Cardiac septum (tissue), 1 donor: Measurements from ENCODE around the gene GAS7. TPM values are rescaled to one million over a fixed set of nuclear protein-coding genes. Genes with fewer than 3 reads are reported as not detected.

Experiments
- DNase-seq: peaks from one replicate; pipeline ENCODE4 v3.0.0-alpha.2; 2020; ENCODE audit warnings: low spot score
- intact Hi-C: fragments of 100-400 bp; cut with DNase I; formaldehyde crosslinking; loops from one replicate; pipeline ENCODE4 v1.14.0; 2022
- total RNA-seq: library from RNA; stranded (reverse); fragmentation: NEBNext Ultra II Directional; extraction: Animal tissue kit (Norgen Biotek cat#: 25700); gene quantifications from one replicate; pipeline ENCODE4 v1.2.1, GENCODE V29; 2021
- donor health status: DM: no; HTN: no; CAD: no.

GAS7 gene
- total RNA-seq, 1 donor from 2014 or later = 75.9 TPM

- intact Hi-C loops = no loop called here
- no peak for DNase-seq
Observed at GRCh38 chr17:9918352-9918751, 280.1 kb downstream of the GAS7 start.

DNA sequence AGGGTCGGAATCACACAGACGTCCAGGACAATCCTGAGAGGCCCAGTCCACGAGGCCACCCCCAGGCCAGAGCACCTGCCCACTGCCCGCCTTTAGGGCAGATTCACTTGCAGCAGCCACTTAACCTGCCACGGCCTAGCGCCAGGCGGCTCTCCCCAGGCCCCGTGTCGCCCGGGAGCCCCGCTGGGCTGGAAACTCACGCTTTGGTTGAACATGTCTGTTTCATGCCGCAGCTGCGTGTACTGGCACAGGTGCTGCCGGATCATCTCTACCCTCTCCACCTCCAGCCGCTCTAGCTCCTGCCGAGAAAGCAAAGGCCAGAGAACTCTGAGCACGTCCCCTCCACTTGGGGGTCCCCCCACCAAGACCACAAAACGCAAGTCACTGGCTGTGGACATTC lies 280.6 kb downstream of the GAS7 start:
- no peak for DNase-seq
- intact Hi-C loops = no loop called here

DNA sequence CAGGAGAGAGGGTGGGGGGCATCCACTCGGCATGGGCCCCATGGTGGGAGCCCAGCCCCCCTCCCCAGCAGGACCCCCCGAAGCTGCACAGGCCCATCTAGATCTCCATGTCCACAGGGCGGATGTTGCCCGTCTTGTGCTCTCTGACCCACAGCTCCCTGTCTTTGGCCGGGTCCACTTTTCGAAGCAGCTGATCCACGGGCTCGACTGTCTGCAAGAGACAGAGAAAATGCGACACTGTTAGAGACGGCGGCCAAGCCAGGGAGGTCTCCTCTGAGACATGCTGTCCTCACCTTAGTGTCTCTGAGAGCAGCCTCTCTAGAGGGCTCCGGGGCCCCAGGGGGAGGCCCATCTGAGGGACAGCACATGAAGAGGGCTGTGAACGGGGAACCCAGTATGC lies 281.3 kb downstream of the GAS7 start:
- intact Hi-C loops = no loop called here
- DNase-seq = no peak

DNA sequence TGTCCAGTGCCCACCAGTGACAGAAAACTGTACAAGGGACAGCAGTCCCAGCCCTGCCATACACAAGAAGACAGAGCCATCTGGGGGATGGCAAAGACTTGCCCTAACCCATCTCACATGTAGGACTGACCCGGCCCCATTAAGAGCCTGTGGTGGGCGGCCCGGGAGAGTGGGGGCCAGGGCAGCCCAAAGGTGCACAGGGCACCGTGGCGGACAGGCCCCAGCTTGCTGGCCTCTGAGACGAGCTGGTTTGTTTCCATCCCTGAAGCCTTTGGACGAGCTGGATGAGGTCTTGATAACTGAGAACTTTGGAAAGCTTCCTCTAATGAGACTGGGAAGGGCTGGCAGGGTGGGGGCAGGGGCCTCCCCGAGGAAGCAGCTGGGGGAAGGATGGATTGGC lies 282.3 kb downstream of the GAS7 start:
- DNase-seq = no peak
- intact Hi-C loops = no loop called here

- intact Hi-C loops = no loop called here
- no peak for DNase-seq
Observed at GRCh38 chr17:9913476-9913875, 284.9 kb downstream of the GAS7 start.

DNA sequence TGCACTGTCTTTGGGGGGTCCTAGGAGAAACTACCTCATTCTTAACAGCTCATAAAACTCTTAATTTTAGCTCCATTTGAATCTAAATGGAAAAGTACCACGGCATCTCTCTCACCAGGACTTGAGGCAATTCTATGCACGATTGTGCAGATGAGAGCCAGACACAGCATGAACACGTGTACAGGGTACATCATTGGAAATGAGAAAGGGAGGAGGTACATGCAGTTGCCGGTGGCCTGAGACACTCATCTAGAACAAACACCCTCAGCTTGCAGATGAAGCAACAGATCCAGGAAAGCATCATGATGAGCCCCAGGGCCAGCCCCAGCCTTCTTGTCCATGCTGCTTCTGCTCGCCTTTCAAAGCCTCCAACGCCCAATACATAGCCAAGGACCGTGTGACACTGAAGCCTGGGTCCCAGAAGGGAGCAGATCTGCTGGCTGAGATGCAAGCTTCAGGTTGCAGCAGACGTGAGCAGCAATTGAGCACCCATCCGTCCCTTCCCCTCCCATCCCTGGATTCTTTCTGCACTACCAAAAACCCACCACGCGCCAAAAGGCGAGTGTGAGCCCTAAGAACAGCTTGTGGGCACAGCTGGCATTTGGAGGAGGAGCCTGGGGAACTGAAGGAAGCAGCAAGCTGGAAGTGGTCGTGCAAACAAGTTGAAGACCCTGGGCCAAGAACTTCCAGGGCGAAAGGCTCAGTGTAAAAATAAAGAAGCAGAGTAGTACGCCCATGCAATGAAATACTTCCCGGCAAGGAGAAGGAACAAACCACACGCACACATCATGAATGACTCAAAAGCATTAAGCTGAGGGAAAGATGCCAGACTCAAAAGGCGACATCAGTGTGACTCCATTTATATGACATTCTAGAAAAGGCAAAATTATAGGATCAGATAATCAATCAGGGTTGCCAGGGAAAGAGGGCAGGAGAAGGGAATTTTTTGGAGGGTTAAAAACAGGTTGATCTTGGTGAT lies 286.0 kb downstream of the GAS7 start:
- no peak for DNase-seq
- intact Hi-C loops = no loop called here

DNA sequence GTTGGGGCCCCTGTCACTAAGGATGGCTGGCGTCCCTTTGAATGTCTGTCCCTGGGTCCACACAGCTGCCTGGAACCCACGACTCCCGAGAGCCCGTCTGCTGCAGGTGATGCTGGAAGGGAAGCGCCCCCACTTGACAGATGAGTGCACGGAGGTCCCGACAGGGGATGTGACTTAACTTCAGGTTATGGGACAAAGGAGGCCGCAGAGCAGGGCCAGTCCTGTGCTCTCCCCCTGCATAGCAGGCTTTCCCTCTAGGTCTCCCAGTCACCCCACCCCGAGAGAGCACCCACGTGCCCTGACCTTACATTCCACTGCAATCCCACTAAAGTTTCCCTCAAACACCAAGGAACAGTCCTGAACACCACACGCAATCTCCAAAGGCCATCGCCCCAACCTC lies 287.3 kb downstream of the GAS7 start:
- intact Hi-C loops = no loop called here

GRCh38 chr17:9908649-9909042 lies 289.8 kb downstream of the GAS7 start:
- intact Hi-C loops = no loop called here
- DNase-seq = peak; percentile 67

More for the DNA sequence above, 287.3 kb downstream of the GAS7 start:
- DNase-seq = no peak

DNA sequence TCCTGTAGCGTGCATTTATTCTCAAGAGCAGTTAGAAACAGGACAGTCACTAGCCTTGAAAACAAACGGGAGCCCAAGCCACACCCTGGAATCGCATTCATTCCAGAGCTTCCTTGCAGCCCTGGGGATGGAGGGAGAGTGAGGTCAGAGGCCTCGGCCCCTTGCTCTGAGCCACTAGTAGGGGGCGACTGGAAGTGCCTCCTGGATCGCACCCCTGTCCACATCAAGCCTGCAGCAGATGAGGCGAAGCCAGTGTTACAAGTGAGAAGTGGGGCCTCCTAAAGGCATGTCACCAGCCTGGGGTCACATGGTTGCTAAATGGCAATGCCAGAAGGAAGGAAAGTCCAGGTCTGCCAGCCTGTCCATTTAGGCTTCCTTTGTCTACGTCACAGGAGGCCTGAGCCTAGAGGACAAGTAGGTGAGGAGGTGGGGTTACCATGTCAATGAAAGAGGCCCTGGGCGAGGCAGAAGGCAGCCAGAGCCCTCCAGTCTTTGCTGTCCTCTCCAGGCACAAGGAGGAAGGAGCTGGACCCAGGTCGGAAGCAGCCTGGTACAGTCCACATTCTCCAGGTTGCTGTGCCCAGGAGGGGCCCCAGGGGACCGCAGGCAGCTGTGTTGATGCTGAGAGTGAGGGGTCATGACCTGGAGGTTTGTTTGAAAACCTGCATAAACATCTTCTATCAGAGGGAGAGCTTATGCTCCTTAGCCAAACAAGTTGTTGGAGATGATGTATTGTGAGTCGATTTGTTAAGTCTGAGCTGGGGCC lies 290.3 kb downstream of the GAS7 start:
- intact Hi-C loops = no loop called here
- peak; percentile 61 for DNase-seq

- peak; percentile 20 for DNase-seq
- intact Hi-C loops = no loop called here
Observed at GRCh38 chr17:9907131-9907530, 291.3 kb downstream of the GAS7 start.

GRCh38 chr17:9906616-9907015 lies 291.8 kb downstream of the GAS7 start:
- no peak for DNase-seq
- intact Hi-C loops = no loop called here

- DNase-seq = no peak
- intact Hi-C loops = no loop called here
Observed at GRCh38 chr17:9905902-9906301, 292.5 kb downstream of the GAS7 start.

DNA sequence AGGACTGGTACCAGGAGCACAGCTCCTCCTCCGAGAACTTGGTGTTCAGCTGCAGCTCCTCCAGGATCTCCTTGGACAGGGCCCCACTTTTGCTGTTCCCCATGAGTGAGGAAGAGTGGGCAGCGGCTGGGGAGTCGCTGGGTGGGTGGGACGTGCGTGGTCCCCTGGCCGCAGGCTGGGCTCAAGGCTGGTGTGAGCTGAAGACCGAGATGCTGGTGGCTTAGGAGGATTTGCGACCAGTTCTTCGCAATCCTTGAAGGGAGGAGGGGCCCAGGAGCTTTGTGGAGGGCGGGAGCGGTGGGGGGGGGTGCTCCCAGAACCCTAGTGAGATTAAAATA lies 293.4 kb downstream of the GAS7 start, which contains the start of gene RCVRN:
TSS of gene RCVRN (minus strand) at position 194 of the 338 bp plus-strand sequence. CDS start at position 103, 91 bp downstream.
- no peak for DNase-seq
- intact Hi-C loops = no loop called here

DNA sequence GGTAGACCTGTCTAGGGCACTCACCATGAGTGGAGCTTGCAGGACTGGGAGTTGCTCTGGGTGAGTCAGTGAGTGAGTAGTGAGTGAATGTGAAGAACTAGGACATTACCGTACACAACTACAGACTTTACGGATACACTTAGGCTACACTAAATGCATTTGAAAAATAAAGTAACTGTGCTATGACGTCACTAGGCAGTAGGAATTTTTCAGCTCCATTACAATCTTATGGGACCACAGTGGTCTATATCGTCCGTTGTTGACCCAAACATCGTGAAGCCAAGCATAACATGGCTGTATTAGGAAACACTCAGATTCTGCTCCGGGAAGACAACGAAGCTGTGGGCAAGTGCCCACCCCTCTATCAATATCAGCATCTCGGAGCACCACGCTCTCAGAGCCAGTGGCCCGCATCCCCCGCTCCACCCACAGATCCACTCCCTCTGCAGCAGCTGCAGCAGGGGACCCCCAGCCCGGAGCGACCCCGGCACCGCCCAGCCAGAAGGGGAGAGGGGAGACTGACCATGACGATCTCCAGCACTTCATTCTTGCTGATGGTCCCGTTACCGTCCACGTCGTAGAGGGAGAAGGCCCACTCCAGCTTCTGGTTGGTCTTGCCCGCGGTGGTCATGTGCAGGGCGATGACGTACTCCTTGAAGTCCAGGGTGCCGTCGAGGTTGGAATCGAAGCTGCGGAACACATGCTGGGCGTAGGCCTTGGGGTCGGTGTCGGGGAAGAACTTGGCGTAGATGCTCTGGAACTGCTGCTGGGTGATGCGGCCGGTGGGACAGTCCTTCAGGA lies 293.9 kb downstream of the GAS7 start:
- DNase-seq = no peak
- intact Hi-C loops = no loop called here

DNA sequence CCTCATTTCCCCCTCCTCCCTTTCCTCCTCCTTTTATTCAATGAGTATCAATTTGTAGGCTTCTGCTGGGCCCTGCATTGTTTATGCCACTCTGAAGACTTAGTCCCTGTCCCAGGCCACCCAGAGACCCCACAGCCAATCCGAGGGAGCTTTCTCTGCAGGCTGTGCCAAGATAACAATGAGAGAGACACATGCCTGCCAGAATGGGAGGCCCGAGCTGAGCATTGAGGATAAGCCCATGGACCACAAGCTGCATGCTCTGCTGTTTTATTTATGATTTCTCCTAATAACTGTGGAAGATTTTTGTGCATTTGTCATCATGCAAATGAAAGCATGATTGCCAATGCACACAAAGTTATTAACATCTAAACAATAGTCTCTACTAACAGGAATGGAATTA lies 296.3 kb downstream of the GAS7 start:
- intact Hi-C loops = no loop called here
- DNase-seq = no peak

DNA sequence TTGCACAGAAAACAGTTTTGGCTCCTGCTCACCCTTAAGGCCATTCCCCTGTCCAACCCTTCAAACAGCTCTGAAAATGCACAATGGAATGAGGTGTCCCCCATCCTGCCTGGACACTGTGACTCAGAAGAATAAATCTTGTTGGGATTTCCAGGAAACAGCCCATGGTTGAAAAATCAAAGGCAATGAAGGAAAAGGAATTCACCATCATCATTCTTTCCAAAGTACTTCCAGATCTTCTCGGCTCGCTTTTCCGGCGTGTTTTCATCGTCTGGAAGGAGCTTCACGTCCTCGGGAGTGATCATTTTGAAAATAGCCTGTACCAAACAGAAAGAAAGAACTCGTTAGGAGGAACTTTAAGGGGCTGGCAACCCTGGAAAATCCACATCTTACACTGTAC lies 297.6 kb downstream of the GAS7 start:
- intact Hi-C loops = no loop called here

GRCh38 chr17:9900044-9900594 lies 298.3 kb downstream of the GAS7 start:
- intact Hi-C loops = no loop called here
- DNase-seq = no peak

More for the DNA sequence above, 297.6 kb downstream of the GAS7 start:
- no peak for DNase-seq

DNA sequence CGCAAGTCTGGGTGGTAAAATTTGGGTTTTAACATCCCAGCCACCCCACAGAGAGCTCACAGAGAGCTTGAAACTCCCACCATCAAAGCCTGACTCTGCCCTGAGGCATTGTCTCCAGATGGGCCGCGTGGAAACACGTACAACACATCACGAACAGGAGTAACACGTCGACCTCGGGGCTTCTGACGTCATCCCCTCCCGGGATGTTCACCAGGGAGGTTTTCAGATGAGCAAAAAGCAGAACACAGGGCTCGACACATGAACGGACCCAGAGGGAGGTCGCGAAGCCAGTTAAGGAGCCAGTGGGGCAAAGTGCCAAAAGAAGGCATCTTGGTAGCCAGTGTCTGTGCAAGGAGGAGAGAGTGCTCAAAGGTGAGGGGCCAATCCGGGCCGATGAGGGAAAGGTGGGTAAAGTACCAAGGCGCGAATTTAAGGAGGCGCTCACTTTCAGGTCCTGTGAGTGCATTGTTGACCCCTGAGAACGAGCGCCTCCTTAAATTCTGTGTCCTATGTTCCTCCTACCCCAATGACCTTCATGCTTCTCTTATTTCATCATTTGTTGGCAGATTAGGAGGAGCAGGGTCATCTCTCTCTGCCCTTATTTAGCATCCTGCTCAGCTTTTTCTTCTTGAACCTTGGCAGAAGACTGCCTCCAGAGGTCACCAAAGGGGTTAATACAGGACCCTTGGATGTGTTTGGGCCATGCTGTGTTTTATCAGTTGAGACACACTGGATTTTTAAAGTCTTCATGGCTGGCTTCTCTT lies 298.9 kb downstream of the GAS7 start:
- intact Hi-C loops = no loop called here

GRCh38 chr17:9898812-9899211 lies 299.6 kb downstream of the GAS7 start:
- intact Hi-C loops = no loop called here
- no peak for DNase-seq

More for the DNA sequence above, 298.9 kb downstream of the GAS7 start:
- no peak for DNase-seq
